Measurements from ENCODE around the gene TRAPPC2L.

TRAPPC2L gene

DNA sequence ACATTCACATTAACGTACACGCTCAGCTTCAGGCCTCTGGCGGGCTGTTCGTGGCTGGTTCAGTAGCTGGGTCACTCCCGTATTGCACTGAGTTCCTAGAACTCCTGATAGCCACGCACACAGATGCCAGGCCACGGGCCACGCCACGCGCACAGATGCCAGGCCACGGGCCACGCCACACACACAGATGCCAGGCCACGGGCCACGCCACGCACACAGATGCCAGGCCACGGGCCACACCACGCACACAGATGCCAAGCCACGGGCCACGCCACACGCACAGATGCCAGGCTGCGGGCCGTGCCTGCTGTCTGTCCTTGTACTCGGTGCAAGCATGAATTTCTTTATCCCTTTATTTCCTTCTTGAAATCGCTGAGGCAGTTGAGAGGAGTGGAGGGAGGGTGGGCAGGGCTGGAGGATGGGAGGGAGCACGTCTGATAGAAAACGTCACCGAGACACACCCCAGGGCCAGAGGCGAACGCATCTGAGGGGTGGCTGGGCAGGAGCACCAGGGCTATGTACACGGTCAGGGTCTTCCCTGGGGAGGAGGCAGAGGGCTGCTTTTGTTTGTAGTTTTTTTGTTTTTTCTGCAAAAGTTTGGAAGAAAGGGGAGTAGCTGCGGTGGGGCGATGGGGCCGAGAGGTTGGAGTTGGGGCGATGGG is 18.1 kb downstream of the TRAPPC2L start:
- TF ChIP-seq, protein P1, sequence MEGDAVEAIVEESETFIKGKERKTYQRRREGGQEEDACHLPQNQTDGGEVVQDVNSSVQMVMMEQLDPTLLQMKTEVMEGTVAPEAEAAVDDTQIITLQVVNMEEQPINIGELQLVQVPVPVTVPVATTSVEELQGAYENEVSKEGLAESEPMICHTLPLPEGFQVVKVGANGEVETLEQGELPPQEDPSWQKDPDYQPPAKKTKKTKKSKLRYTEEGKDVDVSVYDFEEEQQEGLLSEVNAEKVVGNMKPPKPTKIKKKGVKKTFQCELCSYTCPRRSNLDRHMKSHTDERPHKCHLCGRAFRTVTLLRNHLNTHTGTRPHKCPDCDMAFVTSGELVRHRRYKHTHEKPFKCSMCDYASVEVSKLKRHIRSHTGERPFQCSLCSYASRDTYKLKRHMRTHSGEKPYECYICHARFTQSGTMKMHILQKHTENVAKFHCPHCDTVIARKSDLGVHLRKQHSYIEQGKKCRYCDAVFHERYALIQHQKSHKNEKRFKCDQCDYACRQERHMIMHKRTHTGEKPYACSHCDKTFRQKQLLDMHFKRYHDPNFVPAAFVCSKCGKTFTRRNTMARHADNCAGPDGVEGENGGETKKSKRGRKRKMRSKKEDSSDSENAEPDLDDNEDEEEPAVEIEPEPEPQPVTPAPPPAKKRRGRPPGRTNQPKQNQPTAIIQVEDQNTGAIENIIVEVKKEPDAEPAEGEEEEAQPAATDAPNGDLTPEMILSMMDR (IDR thresholded peaks at IDR 0.05; ENCODE audit: low read depth, low read length) = no peak
- H3K4me3 ChIP-seq (ENCODE audit: low read depth, low read length) = no peak overlapping the region

DNA sequence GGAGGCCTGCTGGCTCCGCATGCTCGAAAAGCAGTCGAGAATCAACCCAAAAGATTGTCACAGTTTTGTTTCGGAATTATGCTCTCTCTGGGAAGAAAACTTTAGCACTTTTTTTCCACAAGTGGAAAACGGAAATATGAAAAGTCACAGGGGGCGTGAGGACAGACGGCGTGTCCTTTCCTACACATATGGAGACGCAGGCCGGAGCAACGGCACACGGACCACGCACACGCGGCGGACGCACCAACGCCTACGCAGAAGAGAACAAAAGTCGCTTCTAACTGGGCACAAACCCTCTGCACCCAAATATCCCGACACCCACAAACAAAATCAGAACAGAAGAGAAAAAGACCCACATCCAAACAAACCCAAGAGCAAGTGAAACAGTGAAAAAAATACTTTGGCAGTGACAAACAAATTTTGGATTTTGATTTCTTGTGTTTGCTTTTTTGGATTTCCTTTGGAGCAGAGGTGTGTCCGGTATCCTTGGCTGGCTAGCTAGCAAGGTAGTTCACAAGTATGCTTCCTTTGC is 18.8 kb downstream of the TRAPPC2L start:
- no peak overlapping the region for H3K4me3 ChIP-seq (ENCODE audit: low read depth, low read length)
- TF ChIP-seq, protein P1 (IDR thresholded peaks at IDR 0.05; ENCODE audit: low read depth, low read length) = no peak

- TF ChIP-seq, protein P1 (IDR thresholded peaks at IDR 0.05; ENCODE audit: low read depth, low read length) = no peak
- no peak overlapping the region for H3K4me3 ChIP-seq (ENCODE audit: low read depth, low read length)
Measured at GRCh38 chr16:88876942-88877526, 20.1 kb downstream of the TRAPPC2L start.

GRCh38 chr16:88877564-88878289 is 20.8 kb downstream of the TRAPPC2L start:
- H3K4me3 ChIP-seq (ENCODE audit: low read depth, low read length) = no peak overlapping the region
- TF ChIP-seq, protein P1 (IDR thresholded peaks at IDR 0.05; ENCODE audit: low read depth, low read length) = no peak

GRCh38 chr16:88878356-88878755 is 21.4 kb downstream of the TRAPPC2L start:
- no peak overlapping the region for H3K4me3 ChIP-seq (ENCODE audit: low read depth, low read length)
- TF ChIP-seq, protein P1 (IDR thresholded peaks at IDR 0.05; ENCODE audit: low read depth, low read length) = no peak

DNA sequence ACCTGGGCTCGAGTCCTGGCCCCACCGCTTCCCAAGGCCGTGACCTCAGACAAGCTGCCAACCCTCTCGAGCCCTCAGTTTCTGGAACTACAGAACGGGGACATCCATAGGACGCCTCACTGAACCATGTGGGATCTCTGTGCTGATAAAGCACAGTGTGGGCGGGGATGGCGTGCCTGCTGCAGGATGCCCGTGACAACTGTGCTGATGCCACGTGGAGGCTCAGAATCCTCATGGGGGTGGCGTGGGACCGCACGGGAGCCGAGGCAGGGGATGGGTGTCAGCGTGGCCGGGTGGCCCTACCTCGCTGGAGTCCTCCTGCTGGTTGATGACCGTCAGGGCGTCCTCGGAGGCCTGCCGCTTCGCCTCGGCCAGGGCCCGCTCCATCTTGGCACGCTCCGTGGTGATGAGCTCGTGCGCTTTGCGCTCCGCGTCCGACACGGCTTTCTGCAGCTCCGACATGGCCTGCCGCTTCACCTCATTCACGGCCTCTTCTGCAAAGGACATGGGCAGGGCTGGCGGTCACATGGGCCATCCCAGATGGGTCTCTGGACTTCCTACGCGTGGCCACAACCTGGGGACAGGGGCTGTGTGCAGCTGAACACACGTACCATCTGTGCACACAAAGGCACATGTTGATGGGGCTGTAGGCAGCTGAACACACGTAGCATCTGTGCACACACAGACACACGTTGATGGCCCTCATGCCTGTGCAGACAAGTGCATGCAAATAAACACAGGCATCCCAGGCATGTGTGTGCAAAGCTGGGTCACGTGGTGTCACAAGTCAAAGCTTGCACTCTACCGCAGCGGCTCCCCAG is 22.2 kb downstream of the TRAPPC2L start:
- TF ChIP-seq, protein P1 (IDR thresholded peaks at IDR 0.05; ENCODE audit: low read depth, low read length) = no peak
- H3K4me3 ChIP-seq (ENCODE audit: low read depth, low read length) = no peak overlapping the region

Data from WI38 (cell line).